22Rv1 (cell line): ENCODE results near the gene MET.

Source experiments
- H3K27ac ChIP-seq: fragments of 450-650 bp; 2 replicates; pipeline ENCODE4 v1.5.1; 2017
- CTCF ChIP-seq: fragments of 450-650 bp; IDR thresholded peaks from 2 replicates; pipeline ENCODE4 v1.5.1; 2017; ENCODE audit warnings: mild to moderate bottlenecking
- ZFX ChIP-seq: fragments of 450-650 bp; IDR thresholded peaks from 2 replicates; pipeline ENCODE4 v1.6.1; 2017; ENCODE audit warnings: antibody characterized with exemption, borderline replicate concordance

Gene MET

GRCh38 chr7:116671681-116672595 lies at the start of gene MET:
TSS of gene MET (plus strand) at chr7:116672196. CDS start at chr7:116699085, 26,889 bp downstream.
- H3K27ac ChIP-seq = peak within 1 kb of the TSS; percentile 37; the same call in 1 of the 2 replicates
- TF ChIP-seq ZFX (no peak), CTCF (peak; percentile 79)

- H3K27ac ChIP-seq = no peak overlapping the region
- no peak for TF ChIP-seq CTCF
- TF ChIP-seq ZFX = no peak
These were observed 45.1 kb upstream of the MET start for GRCh38 chr7:116626886-116627285.

GRCh38 chr7:116629051-116629463 lies 42.9 kb upstream of the MET start:
- TF ChIP-seq CTCF (no peak), ZFX (no peak)
- peak overlapping the region; percentile 31; the same call in 1 of the 2 replicates for H3K27ac ChIP-seq

GRCh38 chr7:116630357-116630756 lies 41.6 kb upstream of the MET start:
- no peak overlapping the region for H3K27ac ChIP-seq
- TF ChIP-seq CTCF = no peak
- TF ChIP-seq ZFX = no peak

- TF ChIP-seq ZFX (no peak), CTCF (no peak)
- no peak overlapping the region for H3K27ac ChIP-seq
These were observed 40.9 kb upstream of the MET start for GRCh38 chr7:116630932-116631671.

GRCh38 chr7:116631676-116632075 lies 40.3 kb upstream of the MET start:
- H3K27ac ChIP-seq = no peak overlapping the region
- no peak for TF ChIP-seq ZFX
- no peak for TF ChIP-seq CTCF
